ENCODE results near the gene SAG.

Gene SAG

DNA sequence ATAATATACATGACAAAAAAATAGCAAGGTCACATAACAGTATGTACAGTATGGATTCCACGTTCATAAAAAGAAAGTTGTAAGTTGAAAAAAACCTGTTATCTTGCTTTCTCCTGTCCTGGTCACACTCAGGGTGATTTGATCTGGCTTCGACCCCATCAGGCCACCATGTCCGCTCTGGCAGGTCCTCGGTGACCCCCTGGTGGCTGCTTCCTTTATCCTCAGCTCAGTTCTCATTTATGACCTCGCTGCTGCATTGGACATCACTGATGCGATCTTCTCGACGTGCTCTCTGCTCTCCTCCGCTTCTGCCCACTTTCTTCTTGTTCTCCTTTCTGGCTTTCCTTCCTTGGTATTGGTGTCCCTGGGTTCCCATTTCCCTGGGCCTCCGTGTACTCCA lies 76.4 kb downstream of the SAG start:
- DNase-seq = no peak

- no peak for DNase-seq
These were observed 77.3 kb downstream of the SAG start for GRCh38 chr2:233384811-233385488.

- peak; percentile 38 for DNase-seq
These were observed 78.0 kb downstream of the SAG start for GRCh38 chr2:233385489-233386044.

- DNase-seq = no peak
These were observed 78.9 kb downstream of the SAG start for GRCh38 chr2:233386382-233387041.

- DNase-seq = no peak
These were observed 79.6 kb downstream of the SAG start for GRCh38 chr2:233387225-233387624.

GRCh38 chr2:233387667-233388528 lies 80.3 kb downstream of the SAG start:
- DNase-seq = no peak

DNA sequence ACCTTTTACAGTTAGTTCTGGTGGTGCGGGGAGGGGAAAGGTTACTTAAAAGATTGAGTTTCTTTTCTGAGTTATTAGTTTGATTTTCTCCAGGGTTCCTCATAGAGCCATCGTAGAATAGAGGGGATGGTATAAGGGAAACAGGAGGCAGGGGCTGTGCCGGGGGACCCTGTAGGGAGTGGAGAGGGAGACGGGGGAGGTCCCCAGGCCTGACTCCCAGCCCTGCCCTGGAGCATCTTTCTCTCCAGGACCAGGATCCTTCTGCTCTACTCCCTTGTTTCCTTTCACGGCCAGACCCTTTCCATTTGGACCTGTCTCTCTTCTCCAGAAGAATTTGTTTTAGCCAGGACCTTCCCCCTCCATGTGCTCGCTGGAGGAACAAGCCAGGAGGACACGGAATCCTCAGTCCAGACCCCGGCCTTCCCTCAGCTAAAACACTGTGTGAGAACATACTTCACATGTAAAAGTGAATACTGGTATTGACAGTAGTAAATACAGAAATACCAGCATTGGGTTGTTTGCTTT lies 82.0 kb downstream of the SAG start:
- DNase-seq = no peak

DNA sequence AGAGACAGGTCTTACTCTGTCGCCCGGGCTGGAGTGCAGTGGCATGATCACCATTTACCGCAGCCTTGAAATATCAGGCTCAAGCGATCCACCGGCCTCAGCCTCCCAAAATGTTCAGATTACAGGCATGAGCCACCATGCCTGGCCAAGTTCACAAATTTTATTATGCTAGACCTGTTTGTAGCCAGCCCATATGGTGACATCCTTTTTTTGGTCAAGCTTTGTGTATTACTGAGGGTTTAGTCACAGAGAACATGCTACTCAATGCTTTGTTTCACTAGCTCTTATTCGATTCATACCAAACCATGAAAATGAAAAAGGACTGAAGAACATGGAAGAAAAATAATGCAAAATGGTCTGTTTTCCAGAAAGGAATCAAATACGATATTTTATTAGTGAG lies 88.1 kb downstream of the SAG start:
- DNase-seq = no peak
